GM21825 (cell line): ENCODE results near the gene CHMP4A.
A peak's percentile ranks its signal among the peaks of the same experiment; 100 is the strongest.

Experiments
- ATAC-seq: cut with Tn5 transposase; IDR thresholded peaks from one replicate; pipeline ENCODE4 v1.9.1; 2021; ENCODE audit warnings: mild to moderate bottlenecking, moderate library complexity; ENCODE audit not compliant: unreplicated experiment

CHMP4A gene, protein sequence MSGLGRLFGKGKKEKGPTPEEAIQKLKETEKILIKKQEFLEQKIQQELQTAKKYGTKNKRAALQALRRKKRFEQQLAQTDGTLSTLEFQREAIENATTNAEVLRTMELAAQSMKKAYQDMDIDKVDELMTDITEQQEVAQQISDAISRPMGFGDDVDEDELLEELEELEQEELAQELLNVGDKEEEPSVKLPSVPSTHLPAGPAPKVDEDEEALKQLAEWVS

DNA sequence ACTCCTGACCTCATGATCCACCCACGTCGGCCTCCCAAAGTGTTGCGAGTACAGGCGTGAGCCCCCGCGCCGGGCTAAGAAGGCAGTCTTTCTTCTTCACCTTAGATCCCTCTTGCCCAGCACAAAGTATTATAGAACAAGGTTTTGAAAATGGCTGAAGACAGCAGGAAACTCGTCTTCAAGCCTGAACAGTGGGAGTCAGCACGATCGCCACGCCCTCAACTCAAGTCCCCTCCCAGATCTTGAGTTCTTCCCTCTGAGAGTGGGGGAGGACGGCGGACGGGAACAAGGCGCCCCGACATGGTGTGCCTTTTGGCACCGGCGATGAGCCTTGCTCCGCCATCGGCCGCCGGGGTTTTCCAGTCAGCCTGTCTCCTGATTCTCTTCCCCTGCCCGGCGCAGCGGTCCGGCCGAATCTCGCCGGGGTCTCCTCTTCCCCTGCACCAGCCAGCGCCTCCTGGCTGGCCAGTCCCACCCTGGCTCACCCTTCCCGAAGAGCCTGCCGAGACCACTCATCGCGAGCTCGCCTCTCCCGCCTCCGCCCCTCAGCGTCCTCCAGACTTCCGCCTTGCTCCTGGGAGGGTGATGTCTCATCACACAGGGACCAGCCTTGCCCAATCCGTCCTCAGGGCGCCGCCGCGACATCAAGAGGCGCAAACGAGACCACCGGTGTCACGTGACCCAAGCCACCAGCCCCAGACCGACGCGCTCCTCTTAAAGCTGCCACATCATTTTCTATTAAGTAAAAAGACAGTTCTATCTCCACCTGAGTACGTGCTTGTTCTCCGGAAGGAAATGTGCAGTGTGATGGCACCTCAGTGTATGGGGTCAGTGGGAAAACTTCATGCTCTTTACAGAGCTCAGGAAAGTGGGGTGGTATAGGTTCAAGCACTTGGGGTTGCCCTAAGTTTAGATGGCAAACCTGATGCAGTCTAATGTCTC, at the start of gene CHMP4A:
Gene CHMP4A (minus strand): TSS at position 565 of the 942 bp plus-strand sequence. CDS start 49 bp downstream, at position 516.
- peak; percentile 71 for ATAC-seq

DNA sequence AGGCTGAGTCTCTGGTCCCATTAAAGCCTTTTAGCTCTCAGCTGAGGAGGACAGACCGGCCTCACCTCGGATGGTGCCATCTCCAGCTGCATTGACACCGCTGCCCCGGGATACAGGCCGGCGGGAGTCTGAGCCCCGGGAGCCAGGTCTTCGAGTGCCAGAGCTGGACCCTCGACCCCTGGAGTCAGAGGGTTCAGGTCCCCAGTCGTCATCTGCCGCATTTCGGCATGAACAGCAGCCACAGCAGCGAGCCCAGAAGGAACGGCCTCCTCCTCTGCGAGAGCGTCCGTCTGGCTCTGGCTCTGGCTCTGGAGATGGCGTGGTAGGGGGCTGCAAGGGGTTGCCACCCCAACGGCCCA, 48.7 kb upstream of the CHMP4A start:
- ATAC-seq: no peak

DNA sequence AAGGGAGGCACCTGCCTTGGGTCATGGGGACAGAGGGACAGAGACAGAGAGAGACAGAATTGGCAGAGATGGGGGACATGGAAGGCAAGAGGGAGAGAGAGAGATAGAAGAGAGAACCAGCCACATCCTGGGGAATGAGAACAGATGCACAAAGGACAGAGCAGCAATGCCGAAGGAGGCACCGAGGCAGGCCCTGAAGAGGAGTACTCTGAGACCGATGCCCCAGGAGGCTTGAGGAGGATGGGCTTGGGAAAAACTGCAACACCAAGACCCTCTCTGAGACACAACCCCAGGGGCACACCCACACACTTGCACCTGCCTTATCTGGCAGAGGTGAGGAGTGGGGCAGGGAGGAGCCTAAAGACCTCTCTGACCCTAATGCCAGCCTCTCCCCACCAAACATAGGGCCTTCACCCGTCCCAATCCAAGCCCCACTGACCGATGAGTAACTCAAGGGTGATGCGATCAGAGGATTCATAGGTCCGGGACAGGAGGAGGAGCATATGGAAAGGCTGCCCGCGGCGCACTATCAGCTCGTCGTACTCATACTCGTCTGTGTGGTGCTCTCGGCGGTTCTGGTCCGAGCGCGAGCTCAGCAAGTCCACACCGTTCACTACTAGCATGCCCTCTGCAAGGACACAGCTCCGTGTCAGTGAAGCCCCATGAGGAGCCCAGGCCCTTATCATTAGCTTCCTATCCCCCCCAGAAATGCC, 48.1 kb upstream of the CHMP4A start:
- no peak for ATAC-seq

DNA sequence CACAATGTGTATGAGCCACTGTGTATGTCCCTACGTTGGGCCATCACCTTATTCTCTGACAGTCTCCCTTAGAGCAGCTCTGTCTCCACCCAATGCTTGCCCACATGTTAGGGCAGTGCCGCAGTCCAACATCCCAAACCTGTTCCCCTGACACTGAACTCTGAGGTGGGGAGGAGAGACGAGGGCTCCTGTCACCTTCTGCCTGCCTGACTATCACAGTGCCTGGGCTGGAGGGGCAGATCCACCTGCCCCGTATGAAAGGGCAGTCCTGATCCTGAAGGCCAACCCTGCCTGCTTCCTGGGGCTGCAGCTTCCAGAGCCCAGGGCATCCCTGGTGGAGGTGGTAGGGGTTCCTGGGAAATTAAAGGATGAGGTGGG, 47.5 kb upstream of the CHMP4A start:
- ATAC-seq: no peak

DNA sequence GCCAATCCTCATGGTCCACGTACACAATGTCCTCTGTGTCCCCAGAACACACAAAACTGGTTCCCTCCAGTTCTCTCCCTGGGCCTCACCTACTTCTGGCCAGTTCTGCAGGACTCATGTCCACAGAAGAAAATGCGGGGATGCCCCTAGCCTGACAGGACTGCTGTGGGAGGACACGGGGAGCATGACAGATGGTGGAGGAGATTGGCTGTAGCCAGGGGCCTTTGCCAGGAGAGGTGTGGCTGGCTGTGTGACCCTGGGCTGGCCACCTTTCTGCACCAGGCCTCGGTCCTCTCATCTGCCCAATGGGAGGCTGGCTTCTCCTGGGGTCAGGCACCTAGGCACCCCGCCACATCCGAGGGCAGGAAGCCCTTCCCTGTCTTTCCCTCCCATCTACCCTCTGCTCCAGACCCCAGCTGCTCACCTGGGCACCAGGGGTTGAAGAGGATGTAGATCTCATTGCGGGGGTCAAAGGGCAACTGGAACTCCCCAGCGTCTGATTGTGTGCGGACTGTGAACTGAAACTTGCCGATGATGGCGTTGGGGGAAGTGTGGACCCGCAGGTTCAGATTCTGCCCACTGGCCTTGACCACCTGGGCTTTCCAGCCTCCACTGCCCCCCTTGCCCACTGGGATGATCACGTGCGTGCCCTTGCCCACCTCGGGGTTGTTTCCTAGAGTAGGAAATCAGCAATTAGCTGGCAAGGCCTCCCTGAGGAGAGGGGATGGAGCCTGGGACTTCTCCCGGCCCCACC, 46.9 kb upstream of the CHMP4A start:
- no peak for ATAC-seq

DNA sequence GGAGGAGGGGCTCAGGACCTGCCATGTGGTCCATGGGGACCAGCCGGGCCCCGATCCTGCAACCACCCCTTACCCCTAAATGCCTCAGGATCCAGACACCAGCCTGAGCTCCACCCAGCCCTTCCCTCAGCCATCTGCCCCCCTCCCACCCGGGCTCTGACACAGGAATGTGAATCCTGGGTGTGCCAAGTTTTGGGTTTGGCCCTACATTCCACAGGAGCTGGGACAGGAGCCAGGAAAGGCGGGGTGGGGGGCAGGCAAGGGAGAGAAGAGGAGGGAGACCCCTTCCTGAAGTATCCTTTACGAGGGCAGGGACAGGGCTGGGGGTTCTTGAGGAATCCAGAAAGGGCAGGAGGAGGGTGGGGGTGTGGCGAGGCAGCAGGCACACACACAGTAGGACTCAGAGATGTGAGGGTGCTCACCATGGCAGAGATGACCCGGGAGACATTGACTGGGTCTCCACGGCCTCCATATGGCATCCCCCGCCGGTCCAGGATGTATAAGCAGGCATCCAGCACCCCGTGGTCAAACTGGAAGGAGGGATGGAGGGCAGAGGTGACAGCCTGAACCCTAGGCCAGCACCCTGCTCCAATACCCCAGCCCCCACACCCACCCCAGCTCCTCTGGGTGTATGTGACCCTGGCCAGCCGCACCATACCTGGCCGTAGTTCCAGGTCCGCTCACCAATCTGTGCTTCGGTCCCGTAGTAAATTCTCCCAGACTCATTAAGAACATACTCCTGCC, 46.2 kb upstream of the CHMP4A start:
- ATAC-seq: no peak

DNA sequence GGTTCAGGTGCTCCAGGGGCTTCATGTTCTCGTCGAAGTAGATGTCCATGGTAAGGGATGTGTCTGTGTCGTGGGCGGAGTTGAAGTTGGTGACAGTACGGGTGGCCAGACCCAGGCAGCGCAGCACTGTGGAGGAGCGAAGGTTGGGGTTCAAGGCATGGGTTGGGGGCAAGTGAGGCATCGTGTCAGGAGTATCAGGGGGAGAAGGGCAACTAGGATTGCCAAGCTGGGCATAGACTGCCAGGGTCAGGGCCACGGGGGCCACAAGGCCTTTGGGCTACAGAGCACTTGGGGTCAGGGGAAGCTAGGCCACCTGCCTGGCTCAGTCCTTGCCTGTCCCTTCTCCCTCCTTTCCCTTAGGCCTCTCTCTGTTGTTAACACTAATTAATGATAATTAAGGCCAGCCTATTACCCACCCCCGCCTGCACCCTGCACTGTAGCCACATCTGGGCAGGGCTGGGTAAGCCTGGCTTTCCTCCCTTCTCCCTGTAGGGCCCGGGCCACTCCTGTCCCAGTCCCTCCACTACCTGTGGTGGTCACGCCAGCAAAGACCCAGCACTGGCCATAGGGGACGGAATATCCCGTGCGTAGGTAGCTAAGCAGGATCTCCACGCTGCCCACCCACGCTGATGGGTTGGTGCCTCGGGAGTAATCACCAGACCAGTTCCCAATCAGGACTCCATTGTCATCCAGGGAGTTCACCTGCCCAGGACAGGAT, 45.4 kb upstream of the CHMP4A start:
- no peak for ATAC-seq

DNA sequence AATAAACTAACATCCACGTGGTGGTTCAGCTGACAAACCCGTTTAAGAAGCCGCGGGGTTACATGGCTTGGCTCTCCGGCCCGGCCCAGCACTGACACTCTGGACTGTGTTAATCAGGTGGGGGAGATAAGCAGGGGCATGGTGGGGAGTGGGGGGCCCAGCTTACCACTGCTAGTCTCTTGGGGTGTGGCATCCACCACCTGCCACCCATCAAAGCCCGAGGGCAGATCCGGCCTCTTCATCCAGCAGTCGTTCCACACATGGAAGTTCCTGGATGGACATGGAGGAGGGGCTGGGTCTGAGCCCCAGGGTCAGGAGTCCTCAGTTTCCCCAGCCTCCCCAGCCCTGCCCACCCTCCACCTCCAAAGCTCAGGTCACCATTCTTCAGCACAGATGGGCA, 44.8 kb upstream of the CHMP4A start:
- ATAC-seq: no peak

DNA sequence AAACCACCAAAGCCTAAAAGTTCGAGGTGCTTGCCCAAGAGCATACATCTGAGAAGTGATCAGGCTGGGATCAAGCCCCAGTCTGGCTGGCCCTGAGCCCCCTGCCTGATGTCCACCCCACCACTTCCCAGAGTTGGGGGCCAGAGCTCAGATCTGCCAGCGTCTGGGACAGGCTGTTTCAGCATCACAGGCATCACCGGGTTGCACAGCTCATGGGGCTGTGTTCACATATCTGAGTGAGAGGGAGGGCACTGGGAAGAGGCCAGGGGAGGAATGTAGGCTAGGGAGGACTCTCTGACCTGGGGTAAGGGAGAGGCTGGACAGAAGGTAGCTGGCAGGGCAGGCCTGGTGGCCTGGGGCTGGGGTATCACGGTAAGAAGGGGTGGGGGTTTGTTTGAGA, 43.7 kb upstream of the CHMP4A start:
- ATAC-seq: no peak

DNA sequence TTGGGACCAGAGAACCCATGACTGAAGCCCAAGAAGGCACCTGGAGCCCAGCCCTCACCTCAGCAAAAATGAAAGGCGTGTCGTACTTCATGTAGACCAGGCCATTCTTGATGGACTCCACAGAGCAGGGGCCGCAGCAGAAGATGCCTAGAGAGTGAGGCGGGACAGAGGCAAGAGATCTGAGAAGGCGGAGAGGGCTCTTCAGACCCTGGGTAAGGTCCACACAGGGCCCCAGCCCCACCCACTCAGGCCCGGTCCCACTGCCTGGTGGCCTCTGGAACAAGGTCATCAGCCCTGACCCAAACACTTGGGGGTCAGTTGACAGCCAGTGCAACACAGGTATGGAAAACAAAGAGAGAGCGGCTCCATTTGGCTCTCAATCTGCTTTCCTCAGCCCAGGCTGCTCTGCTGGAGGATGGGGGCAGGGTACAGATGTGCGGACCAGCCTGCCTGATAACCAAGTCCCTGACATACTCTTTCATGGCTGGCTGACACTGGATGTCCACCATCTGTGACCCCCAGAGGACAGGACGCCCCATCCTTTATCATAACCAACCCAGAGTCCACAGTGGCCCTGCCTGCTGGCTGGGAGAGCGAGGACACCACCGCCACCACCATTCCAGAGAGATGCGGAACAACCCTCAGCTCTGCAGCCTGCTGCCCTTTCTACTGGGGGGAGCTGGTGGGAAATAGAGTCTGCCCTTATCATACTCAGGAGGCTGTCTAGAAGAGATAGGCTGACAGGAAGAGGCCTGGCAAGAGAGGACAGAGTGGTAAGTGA, 42.8 kb upstream of the CHMP4A start:
- no peak for ATAC-seq

DNA sequence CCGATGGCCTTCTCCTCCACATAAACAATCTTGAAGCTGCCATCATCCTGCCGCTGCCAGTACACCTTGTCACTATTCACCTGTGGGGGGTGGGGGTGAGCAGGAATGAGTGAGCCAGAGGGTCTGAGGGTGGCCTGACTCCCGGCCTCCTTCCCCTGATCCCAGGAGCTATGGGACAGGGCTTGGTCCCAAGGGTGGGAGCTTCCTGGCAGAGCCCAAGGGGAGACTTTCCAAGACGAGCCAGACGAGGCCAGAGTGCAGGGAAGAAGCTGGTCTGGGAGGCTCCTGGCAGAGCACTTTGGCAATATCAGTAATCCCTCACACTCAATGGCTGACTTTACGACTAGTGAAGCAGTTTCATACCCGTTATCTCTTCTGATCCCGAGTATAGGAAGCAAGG, 42.1 kb upstream of the CHMP4A start:
- ATAC-seq: no peak

DNA sequence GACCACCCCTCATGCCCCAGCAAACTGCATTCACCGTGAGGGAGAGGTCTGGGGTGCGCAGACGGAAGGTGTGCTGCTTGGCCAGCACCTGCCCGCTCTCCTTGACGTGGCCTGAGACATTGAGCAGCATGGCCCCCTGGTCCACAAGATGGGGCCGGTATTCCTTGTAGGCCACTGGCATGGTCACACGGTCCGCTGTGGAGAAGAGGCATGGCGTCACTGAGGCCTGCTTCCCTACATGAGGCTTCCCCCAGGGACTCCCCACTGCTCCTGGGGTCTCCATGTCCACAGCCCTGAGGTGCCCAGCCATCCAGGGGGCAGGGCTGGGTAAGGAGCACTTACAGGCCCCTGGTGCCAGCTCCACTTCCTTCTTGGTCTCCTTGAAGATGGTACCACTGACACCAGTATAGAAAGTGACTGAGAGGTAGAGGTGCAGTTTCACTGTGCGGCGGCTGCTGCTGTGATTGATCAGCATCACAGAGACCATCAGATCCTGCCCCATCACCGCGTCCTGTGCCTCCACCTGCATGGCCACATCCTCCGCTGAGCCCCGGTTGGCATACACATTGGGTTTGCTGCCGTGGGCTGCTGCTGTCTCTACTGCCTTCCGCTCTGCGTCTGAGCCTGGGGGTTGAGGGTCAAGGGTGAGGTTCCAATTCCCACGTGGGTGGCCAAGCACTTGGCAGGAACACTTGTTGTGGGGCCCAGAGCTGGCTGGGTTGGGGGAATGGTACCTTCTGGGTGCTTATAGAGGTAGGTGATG, 41.5 kb upstream of the CHMP4A start:
- no peak for ATAC-seq

DNA sequence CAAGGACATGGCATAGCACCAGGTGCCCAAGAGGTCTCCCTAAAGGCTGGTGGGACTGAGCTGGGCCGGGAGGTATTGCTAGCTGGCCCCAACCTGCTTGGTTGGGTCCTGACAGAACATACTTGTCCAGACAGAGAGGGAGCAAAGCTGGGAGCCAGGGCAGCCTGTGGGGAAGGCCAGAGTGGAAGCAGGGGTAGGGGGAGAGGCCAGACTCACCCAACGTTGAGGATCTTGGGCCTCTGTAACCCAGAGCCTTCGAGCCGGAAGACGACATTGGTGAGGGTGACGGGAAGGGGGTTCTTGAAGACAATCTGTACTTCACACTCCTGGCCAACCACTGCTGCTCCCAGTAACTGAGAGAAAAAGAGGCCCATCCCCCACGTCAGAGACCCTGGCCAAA, 40.6 kb upstream of the CHMP4A start:
- no peak for ATAC-seq

DNA sequence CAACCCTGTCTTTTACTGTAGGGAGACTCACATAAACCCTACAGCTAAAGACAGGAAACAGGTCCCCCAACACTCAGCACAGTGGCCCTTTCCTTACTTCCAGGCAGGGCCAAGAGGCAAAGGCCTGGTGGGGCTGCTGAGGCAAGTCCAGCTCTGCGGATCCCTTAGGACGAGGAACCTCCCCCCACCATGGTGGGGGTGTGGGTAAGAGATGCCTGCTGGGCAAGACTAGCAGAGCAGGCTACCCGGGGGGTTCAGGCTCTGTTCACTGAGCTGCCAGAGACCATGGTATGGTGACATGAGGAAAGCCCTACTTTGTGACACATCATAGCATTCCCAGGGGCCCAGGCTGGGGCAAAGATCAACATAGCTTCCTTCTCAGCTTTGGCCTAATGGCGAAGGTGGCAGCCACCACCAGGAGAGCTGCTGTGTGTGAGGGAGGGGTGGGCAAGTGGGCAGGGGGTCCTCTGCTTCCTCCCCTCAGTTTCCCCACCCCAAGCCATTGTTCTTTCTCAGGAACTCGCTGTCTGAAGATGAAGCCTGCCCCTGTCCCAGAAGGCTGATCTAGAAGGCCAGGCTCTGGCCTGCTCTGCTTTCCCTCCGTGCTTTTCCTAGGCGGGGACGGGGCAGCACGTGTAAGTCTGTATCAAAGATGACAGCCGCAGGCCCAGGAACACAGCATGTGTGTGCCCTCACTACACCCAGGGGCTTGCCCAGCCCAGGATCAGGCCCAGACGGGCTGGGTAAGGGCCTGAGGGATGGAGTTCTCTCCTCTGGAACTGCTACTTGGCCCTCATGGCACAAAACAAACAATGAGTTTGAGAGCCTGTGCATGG, 39.2 kb upstream of the CHMP4A start:
- ATAC-seq: no peak

DNA sequence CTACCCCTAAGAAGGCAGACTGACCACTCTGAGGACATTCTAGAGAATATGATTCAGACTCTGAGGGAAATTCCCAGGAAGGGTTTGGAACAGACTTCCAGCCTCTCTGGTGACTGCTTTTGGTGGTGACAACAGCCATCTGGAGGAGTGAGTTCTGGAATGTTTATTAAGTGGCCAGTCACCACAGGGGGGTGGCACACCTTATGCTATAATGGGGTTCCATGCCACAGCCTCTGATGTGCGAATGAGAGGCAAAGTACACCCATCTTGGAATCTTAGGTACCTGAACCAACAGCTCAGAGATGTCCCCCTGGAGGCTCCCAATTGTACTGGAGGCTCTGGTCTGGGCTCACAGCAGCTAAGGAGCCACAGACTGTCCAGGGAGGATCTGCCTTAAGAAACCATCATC, 38.6 kb upstream of the CHMP4A start:
- no peak for ATAC-seq

DNA sequence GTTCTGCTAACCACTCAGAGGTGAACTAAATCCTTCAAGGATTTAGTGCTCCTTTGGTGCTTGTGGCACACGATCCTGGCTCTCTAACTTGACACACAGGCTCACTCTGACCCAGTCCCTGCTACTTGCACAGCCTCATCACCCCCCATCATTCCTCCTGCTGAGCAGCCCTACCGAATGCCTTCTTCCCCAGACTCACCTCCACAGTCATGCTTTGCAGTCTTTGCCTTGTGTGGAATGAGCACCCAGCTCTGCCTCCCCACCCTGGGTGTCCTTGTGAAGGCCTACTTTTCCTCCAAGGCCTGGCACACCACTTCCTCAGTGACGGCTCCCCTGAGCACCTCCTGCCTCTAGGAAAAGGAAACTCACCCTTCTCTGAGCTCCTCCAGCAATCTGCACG, 37.1 kb upstream of the CHMP4A start:
- ATAC-seq: no peak
